Osteoblast (primary cell): ENCODE results near the gene ATP6V1F. TPM values are rescaled to one million over a fixed set of nuclear protein-coding genes. Genes with fewer than 3 reads are reported as not detected.

Experiments
- DNase-seq: peaks from one replicate; pipeline ENCODE4 v3.0.0; 2011; ENCODE audit warnings: low spot score, mixed read lengths; ENCODE audit not compliant: insufficient read length; ENCODE audit errors: missing footprints
- H2AFZ ChIP-seq: 2 replicates; pipeline ENCODE4 v1.6.0; 2011; ENCODE audit warnings: mild to moderate bottlenecking, low read length
- H3K27ac ChIP-seq: 2 replicates; pipeline ENCODE4 v1.5.1; 2011; ENCODE audit warnings: mild to moderate bottlenecking, low read depth, low read length, moderate library complexity
- H3K27me3 ChIP-seq: 2 replicates; pipeline ENCODE4 v1.6.0; 2012; ENCODE audit warnings: mild to moderate bottlenecking, control low read depth, inconsistent platforms, low read length, moderate library complexity; ENCODE audit not compliant: insufficient read depth
- H3K36me3 ChIP-seq: 2 replicates; pipeline ENCODE4 v1.5.1; 2011; ENCODE audit warnings: mild to moderate bottlenecking, low read length, control low read depth, moderate library complexity; ENCODE audit not compliant: insufficient read depth
- H3K4me1 ChIP-seq: 2 replicates; pipeline ENCODE4 v1.5.1; 2011; ENCODE audit warnings: mild to moderate bottlenecking, low read length, control low read depth, moderate library complexity; ENCODE audit not compliant: insufficient read depth
- H3K4me2 ChIP-seq: 2 replicates; pipeline ENCODE4 v1.6.0; 2011; ENCODE audit warnings: mild to moderate bottlenecking, low read length; ENCODE audit not compliant: insufficient read depth
- H3K4me3 ChIP-seq: fragments of 200-600 bp; sonication (generic); 3 replicates; pipeline ENCODE4 v1.5.1; 2012; ENCODE audit warnings: mild to moderate bottlenecking, low read length, inconsistent platforms; ENCODE audit not compliant: insufficient read depth
- H3K79me2 ChIP-seq: 2 replicates; pipeline ENCODE4 v1.6.0; 2012; ENCODE audit warnings: mild to moderate bottlenecking, low read length, control low read depth, inconsistent platforms; ENCODE audit not compliant: insufficient read depth
- H3K9me3 ChIP-seq: 2 replicates; pipeline ENCODE4 v1.5.1; 2011; ENCODE audit warnings: low read depth, low read length, control low read depth
- H4K20me1 ChIP-seq: 2 replicates; pipeline ENCODE4 v1.6.0; 2012; ENCODE audit warnings: mild to moderate bottlenecking, low read length, control low read depth; ENCODE audit not compliant: insufficient read depth
- total RNA-seq: library from RNA; depleted of rRNA; stranded (reverse); fragments of >200 nt; gene quantifications from 2 replicates; pipeline ENCODE4 v1.2.3, GENCODE V29; 2012
- TF ChIP-seq, protein P1 (sequence below): IDR thresholded peaks from 2 replicates; pipeline ENCODE4 v1.5.1; 2011; ENCODE audit warnings: mild to moderate bottlenecking, low read depth, low read length, moderate library complexity; ENCODE audit errors: extremely low read depth

The ATP6V1F gene
- total RNA-seq, 1 donor: 91.9 TPM

- Histone ChIP-seq H3K27ac (no peak overlapping the region), H3K36me3 (no peaks in the 10 kb centered on the region), H3K4me2 (no peak overlapping the region), H3K4me3 (no peak overlapping the region), H3K9me3 (no peaks in the 10 kb centered on the region), H3K4me1 (no peaks in the 10 kb centered on the region), H2AFZ (no peak overlapping the region), H4K20me1 (no peaks in the 10 kb centered on the region), H3K27me3 (peaks cover 6% of the 10 kb centered on the region), H3K79me2 (no peaks in the 10 kb centered on the region)
- TF ChIP-seq, protein P1, sequence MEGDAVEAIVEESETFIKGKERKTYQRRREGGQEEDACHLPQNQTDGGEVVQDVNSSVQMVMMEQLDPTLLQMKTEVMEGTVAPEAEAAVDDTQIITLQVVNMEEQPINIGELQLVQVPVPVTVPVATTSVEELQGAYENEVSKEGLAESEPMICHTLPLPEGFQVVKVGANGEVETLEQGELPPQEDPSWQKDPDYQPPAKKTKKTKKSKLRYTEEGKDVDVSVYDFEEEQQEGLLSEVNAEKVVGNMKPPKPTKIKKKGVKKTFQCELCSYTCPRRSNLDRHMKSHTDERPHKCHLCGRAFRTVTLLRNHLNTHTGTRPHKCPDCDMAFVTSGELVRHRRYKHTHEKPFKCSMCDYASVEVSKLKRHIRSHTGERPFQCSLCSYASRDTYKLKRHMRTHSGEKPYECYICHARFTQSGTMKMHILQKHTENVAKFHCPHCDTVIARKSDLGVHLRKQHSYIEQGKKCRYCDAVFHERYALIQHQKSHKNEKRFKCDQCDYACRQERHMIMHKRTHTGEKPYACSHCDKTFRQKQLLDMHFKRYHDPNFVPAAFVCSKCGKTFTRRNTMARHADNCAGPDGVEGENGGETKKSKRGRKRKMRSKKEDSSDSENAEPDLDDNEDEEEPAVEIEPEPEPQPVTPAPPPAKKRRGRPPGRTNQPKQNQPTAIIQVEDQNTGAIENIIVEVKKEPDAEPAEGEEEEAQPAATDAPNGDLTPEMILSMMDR: no peak
- DNase-seq: peak; percentile 21
Measured at GRCh38 chr7:128875523-128875948, 12.9 kb downstream of the ATP6V1F start.

- TF ChIP-seq, protein P1: no peak
- H2AFZ ChIP-seq: no peak overlapping the region
Measured at GRCh38 chr7:128876127-128876526, 13.5 kb downstream of the ATP6V1F start.

DNA sequence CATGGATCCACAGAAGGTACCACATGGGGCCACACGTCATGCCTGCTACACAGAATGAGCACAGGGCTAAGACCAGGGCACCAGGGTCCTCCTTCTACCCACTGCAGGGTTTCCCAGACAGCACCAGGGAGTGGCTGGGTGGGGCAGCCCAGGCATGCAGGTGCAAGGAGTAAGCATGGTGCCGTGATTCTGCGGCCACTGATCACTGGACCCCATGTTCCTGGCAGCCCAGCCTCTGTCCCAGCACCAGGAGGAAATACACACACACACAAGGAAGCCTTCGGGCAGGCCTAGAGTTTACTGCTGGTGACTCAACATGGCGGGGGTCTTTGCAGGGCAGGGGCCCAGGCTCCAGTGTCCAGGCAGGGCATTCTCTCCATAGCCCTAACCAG, 13.9 kb downstream of the ATP6V1F start:
- Histone ChIP-seq H2AFZ (no peak overlapping the region), H3K27ac (no peak overlapping the region), H3K27me3 (no peaks in the 10 kb centered on the region), H3K4me3 (no peak overlapping the region), H3K4me2 (no peak overlapping the region), H4K20me1 (no peaks in the 10 kb centered on the region), H3K4me1 (no peaks in the 10 kb centered on the region), H3K36me3 (no peaks in the 10 kb centered on the region), H3K9me3 (no peaks in the 10 kb centered on the region), H3K79me2 (no peaks in the 10 kb centered on the region)
- no peak for DNase-seq
- TF ChIP-seq, protein P1: no peak

More at GRCh38 chr7:128876127-128876526, 13.5 kb downstream of the ATP6V1F start:
- Histone ChIP-seq H4K20me1 (no peaks in the 10 kb centered on the region), H3K9me3 (no peaks in the 10 kb centered on the region), H3K27me3 (peaks cover under 1% of the 10 kb centered on the region), H3K4me2 (no peak overlapping the region), H3K4me3 (no peak overlapping the region), H3K36me3 (no peaks in the 10 kb centered on the region), H3K79me2 (no peaks in the 10 kb centered on the region), H3K27ac (no peak overlapping the region), H3K4me1 (no peaks in the 10 kb centered on the region)
- DNase-seq: peak; percentile 80

DNA sequence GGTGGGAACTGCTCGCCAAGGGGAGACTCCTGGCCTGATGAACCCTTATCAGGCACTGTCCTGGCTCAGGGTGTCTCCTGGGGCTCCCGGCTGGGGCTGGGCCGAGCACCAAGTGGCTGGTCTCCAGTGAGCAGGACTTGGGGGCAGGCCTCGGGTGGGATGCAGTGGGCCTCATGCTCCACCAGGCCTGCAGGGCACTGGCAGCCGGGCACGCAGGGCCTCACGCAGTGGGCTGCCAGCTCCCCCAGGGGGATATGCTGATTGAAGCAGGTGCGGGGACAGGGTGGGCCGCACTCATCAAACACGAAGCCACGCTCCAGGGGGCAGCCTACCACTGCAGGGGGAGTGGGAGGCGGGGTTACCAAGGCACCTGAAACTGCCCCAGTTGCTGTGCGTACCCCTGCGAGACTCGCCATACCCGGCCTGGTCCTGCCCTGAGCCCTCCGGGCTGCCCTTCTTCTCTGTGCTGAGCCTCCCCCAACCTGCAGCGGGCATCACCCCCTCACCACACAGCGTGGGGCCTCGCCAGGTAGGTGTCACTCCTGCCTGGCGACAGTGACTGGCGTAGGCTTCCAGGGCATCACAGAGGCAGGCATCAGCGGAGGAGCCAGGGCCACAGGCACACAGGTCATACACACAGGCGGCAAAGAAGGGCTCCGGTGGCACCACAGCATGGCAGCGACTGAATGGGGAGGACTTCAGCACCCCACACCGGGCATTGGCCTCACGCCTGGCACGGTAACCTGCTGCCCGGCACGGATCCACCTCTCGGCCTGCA, 14.5 kb downstream of the ATP6V1F start:
- TF ChIP-seq, protein P1: no peak
- peak; percentile 61 for DNase-seq

More for the DNA sequence above, 14.5 kb downstream of the ATP6V1F start:
- Histone ChIP-seq H3K4me3 (no peak overlapping the region), H3K79me2 (no peaks in the 10 kb centered on the region), H3K4me2 (no peak overlapping the region), H3K9me3 (no peaks in the 10 kb centered on the region), H3K4me1 (no peaks in the 10 kb centered on the region), H3K36me3 (no peaks in the 10 kb centered on the region), H2AFZ (no peak overlapping the region), H3K27me3 (no peaks in the 10 kb centered on the region), H4K20me1 (no peaks in the 10 kb centered on the region), H3K27ac (no peak overlapping the region)
